Left cardiac atrium (tissue), 4 donors: ENCODE data around the gene MBP. TPM values are rescaled to one million over a fixed set of nuclear protein-coding genes. Genes with fewer than 3 reads are reported as not detected.

Experiments used
- ATAC-seq, 2 donors: fragments of 200-7000 bp; cut with Tn5 transposase; one replicate each; pipeline ENCODE4 v1.9.1; 2020; ENCODE audit warnings: mild to moderate bottlenecking in 2 of 2, moderate library complexity in 2 of 2
- DNase-seq: peaks from one replicate; pipeline ENCODE4 v3.0.0-alpha.2; 2020
- intact Hi-C, 2 donors: fragments of 100-400 bp; cut with DNase I; formaldehyde crosslinking; loops; one replicate each; pipeline versions ENCODE4 v1.14.1 to v1.15.1; 2022 to 2023
- total RNA-seq, 2 donors: library from RNA; stranded (reverse); fragmentation: NEBNext Ultra II Directional; extraction: Animal tissue kit (Norgen Biotek cat#: 25700); gene quantifications; one replicate each; pipeline ENCODE4 v1.2.1, GENCODE V29; 2021
- donor health status: DM: no; HTN: yes; CAD: no.
- donor health status: DM: no; HTN: yes; CAD: no; lungs with severe emphysema.
- donor health status: DM: yes; HTN: yes; CAD: no.
- donor health status: Dilated cardiomyopathy.

Gene MBP
- total RNA-seq, 2 donors from 2014 or later = 21.7 to 24.7 TPM

GRCh38 chr18:77093586-77093985 lies 39.0 kb downstream of the MBP start:
- no peak for ATAC-seq
- no peak for DNase-seq
- intact Hi-C loops = no loop called here

- intact Hi-C loops = no loop called here
- DNase-seq (no peak), ATAC-seq (no peak)
These were observed 39.5 kb downstream of the MBP start for GRCh38 chr18:77093067-77093430.

- DNase-seq (no peak), ATAC-seq (no peak)
- intact Hi-C loops = no loop called here
These were observed 40.2 kb downstream of the MBP start for GRCh38 chr18:77092104-77093066.

- ATAC-seq (no peak), DNase-seq (no peak)
- intact Hi-C loops = no loop called here
These were observed 41.2 kb downstream of the MBP start for GRCh38 chr18:77091366-77091765.

GRCh38 chr18:77090546-77091174 lies 41.9 kb downstream of the MBP start:
- ATAC-seq (no peak), DNase-seq (no peak)
- intact Hi-C loops = no loop called here

GRCh38 chr18:77089723-77090285 lies 42.8 kb downstream of the MBP start:
- DNase-seq (no peak), ATAC-seq (no peak)
- intact Hi-C loops = no loop called here

- intact Hi-C loops = no loop called here
- ATAC-seq (no peak), DNase-seq (no peak)
These were observed 43.4 kb downstream of the MBP start for GRCh38 chr18:77088963-77089722.

- intact Hi-C loops = no loop called here
- ATAC-seq = peak; percentile 78 to 83
These were observed 45.0 kb downstream of the MBP start for GRCh38 chr18:77087393-77088141.

GRCh38 chr18:77086656-77087392 lies 45.8 kb downstream of the MBP start:
- intact Hi-C loops = no loop called here
- DNase-seq (peak; percentile 33), ATAC-seq (peak; percentile 54 to 62)

More at GRCh38 chr18:77087393-77088141, 45.0 kb downstream of the MBP start:
- DNase-seq = peak; percentile 61

GRCh38 chr18:77086034-77086433 lies 46.5 kb downstream of the MBP start:
- intact Hi-C loops = no loop called here
- peak in 1 of 2 donors; percentile 37 for ATAC-seq
- no peak for DNase-seq

- ATAC-seq (peak; percentile 14 to 53), DNase-seq (no peak)
- intact Hi-C loops = no loop called here
These were observed 47.9 kb downstream of the MBP start for GRCh38 chr18:77084688-77085035.

GRCh38 chr18:77082316-77082955 lies 50.1 kb downstream of the MBP start:
- intact Hi-C loops = no loop called here
- DNase-seq = no peak
- no peak for ATAC-seq

GRCh38 chr18:77081390-77081778 lies 51.2 kb downstream of the MBP start:
- ATAC-seq = peak in 1 of 2 donors; percentile 35
- intact Hi-C loops = no loop called here
- DNase-seq = no peak

- no peak for DNase-seq
- intact Hi-C loops = no loop called here
- peak; percentile 17 to 50 for ATAC-seq
These were observed 52.5 kb downstream of the MBP start for GRCh38 chr18:77079954-77080682.

- ATAC-seq (no peak), DNase-seq (no peak)
- intact Hi-C loops = no loop called here
These were observed 53.5 kb downstream of the MBP start for GRCh38 chr18:77079088-77079487.

- ATAC-seq (peak in 1 of 2 donors; percentile 7), DNase-seq (no peak)
- intact Hi-C loops = no loop called here
These were observed 53.9 kb downstream of the MBP start for GRCh38 chr18:77078690-77079070.
